Activated CD4-positive, alpha-beta T cell treated with anti-CD3 and anti-CD28 coated beads, Interleukin-10, Interleukin-2, amounts not matched to agents 100 ng/mL and 50 ng/mL, durations not matched to agents 16 hours and 8 hours (primary cell): Measurements from ENCODE around the gene P2RX7.

ENCODE experiments used
- DNase-seq: peaks from one replicate; pipeline ENCODE4 v3.0.0-alpha.2; 2020

The P2RX7 gene

GRCh38 chr12:121111684-121112083 is 21.0 kb upstream of the P2RX7 start:
- DNase-seq: no peak

- DNase-seq: no peak
Measured at GRCh38 chr12:121112496-121112895, 20.2 kb upstream of the P2RX7 start.

GRCh38 chr12:121113057-121113456 is 19.6 kb upstream of the P2RX7 start:
- no peak for DNase-seq

GRCh38 chr12:121114019-121114639 is 18.5 kb upstream of the P2RX7 start:
- no peak for DNase-seq

- DNase-seq: no peak
Measured at GRCh38 chr12:121114806-121115205, 17.9 kb upstream of the P2RX7 start.

- DNase-seq: no peak
Measured at GRCh38 chr12:121115530-121115929, 17.1 kb upstream of the P2RX7 start.

- DNase-seq: no peak
Measured at GRCh38 chr12:121116318-121117225, 16.1 kb upstream of the P2RX7 start.

- no peak for DNase-seq
Measured at GRCh38 chr12:121117226-121117777, 15.4 kb upstream of the P2RX7 start.

- no peak for DNase-seq
Measured at GRCh38 chr12:121120323-121120722, 12.4 kb upstream of the P2RX7 start.

GRCh38 chr12:121120989-121121755 is 11.5 kb upstream of the P2RX7 start:
- no peak for DNase-seq

GRCh38 chr12:121121805-121122204 is 10.9 kb upstream of the P2RX7 start:
- no peak for DNase-seq

GRCh38 chr12:121123488-121123887 is 9.2 kb upstream of the P2RX7 start:
- DNase-seq: no peak

- peak; percentile 79 for DNase-seq
Measured at GRCh38 chr12:121124402-121125109, 8.1 kb upstream of the P2RX7 start.

GRCh38 chr12:121127501-121127900 is 5.2 kb upstream of the P2RX7 start:
- DNase-seq: no peak

GRCh38 chr12:121128908-121129810 is 3.5 kb upstream of the P2RX7 start:
- peak; percentile 97 for DNase-seq

GRCh38 chr12:121129811-121130147 is 2.9 kb upstream of the P2RX7 start:
- DNase-seq: no peak

GRCh38 chr12:121130866-121131373 is 1.8 kb upstream of the P2RX7 start:
- DNase-seq: no peak

- no peak for DNase-seq
Measured at GRCh38 chr12:121131941-121132341, 735 bp upstream of the P2RX7 start.

GRCh38 chr12:121133838-121134237 is 1.2 kb downstream of the P2RX7 start:
- DNase-seq: no peak

- DNase-seq: no peak
Measured at GRCh38 chr12:121135320-121135719, 2.6 kb downstream of the P2RX7 start.

GRCh38 chr12:121137512-121137911 is 4.8 kb downstream of the P2RX7 start:
- DNase-seq: no peak
